NB4 (cell line): ENCODE data around the gene ZNF324.

Experiments used
- MYC ChIP-seq: IDR thresholded peaks from 2 replicates; pipeline ENCODE4 v1.6.1; 2011; ENCODE audit warnings: low read depth, low read length
- POLR2A ChIP-seq: IDR thresholded peaks from 2 replicates; pipeline ENCODE4 v1.6.1; 2011; ENCODE audit warnings: mild to moderate bottlenecking; ENCODE audit not compliant: insufficient read length; ENCODE audit errors: extremely low read depth
- TF ChIP-seq, protein P1 (sequence below): IDR thresholded peaks from one replicate; pipeline ENCODE4 v1.5.1; 2012; ENCODE audit warnings: low read depth, low read length
- TF ChIP-seq, protein P2 (sequence below): IDR thresholded peaks from 2 replicates; pipeline ENCODE4 v1.6.1; 2011; ENCODE audit warnings: low read depth, low read length

DNA sequence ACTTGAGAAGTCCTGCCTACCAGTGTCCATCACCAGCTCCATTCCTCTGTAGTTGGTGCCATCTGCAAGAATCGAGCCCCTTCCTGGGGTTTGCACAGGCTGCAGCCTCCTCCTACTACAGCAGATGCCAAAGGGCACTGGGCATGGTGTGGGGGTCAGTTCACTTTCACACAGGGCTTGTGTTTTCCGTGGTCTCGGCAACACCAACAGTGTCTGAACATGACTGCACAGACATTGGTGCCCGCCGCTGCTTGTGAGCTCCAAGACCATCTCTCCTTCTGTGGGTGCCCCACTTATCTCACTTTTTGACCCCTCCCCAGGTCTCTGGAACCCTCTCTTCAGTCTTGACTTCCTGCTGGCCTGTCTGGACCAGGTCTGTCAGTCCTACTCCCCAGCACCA, 24.5 kb downstream of the ZNF324 start:
- TF ChIP-seq, protein P1, sequence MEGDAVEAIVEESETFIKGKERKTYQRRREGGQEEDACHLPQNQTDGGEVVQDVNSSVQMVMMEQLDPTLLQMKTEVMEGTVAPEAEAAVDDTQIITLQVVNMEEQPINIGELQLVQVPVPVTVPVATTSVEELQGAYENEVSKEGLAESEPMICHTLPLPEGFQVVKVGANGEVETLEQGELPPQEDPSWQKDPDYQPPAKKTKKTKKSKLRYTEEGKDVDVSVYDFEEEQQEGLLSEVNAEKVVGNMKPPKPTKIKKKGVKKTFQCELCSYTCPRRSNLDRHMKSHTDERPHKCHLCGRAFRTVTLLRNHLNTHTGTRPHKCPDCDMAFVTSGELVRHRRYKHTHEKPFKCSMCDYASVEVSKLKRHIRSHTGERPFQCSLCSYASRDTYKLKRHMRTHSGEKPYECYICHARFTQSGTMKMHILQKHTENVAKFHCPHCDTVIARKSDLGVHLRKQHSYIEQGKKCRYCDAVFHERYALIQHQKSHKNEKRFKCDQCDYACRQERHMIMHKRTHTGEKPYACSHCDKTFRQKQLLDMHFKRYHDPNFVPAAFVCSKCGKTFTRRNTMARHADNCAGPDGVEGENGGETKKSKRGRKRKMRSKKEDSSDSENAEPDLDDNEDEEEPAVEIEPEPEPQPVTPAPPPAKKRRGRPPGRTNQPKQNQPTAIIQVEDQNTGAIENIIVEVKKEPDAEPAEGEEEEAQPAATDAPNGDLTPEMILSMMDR: no peak
- no peak for TF ChIP-seq POLR2A
- TF ChIP-seq MYC: no peak
- TF ChIP-seq, protein P2, sequence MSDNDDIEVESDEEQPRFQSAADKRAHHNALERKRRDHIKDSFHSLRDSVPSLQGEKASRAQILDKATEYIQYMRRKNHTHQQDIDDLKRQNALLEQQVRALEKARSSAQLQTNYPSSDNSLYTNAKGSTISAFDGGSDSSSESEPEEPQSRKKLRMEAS: no peak
